GM18502 (cell line): ENCODE measurements around the gene ANO5.
"Not testable (repeated sequence)": the region's sequence is repeated elsewhere in the genome, so short reads cannot be mapped to it uniquely, and the experiment has no call there.

Experiments
- ATAC-seq: cut with Tn5 transposase; IDR thresholded peaks from one replicate; pipeline ENCODE4 v1.9.1; 2021; ENCODE audit warnings: mild to moderate bottlenecking; ENCODE audit not compliant: unreplicated experiment, poor library complexity

The ANO5 gene

GRCh38 chr11:22197139-22198005 lies 4.5 kb downstream of the ANO5 start:
- ATAC-seq = no peak

GRCh38 chr11:22199243-22199642 lies 6.4 kb downstream of the ANO5 start:
- ATAC-seq = no peak

DNA sequence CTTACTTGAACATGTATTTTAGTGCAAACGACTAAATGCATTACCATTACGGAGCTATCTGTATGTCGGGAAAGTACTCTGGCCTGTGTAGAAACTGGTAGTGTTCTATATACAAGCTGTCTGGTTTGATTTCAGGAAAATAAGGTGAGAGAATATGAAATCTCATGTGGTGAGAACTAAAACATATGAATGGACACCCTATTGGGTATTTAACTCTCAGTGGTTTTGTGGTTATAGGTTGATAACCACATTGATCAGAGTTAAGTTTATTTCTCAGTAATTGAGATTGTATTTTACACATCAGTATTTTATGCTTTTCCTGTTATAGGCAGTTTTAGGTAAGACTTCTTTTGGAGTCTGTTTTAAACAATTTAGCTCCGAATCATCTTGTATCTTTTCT lies 10.4 kb downstream of the ANO5 start:
- ATAC-seq = peak; percentile 83

DNA sequence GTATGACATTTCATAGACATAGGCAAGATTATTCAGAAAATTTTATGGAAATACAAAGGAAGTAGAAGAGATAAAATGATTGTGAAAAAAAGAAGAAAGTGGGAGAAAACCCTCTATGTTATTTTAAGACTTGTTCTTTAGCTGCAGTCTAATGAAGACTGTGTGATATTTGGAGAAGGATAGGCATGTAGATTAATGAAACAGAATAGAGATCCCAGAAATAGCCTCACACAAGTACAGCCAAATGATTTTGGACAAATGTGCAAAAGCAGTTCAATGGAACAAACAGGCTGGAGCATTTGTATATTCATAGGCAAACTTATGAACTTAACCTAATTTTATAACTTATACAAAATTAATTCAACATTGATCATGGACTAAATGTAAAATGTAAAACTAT lies 14.3 kb downstream of the ANO5 start:
- ATAC-seq = no peak

GRCh38 chr11:22208151-22208858 lies 15.4 kb downstream of the ANO5 start:
- no peak for ATAC-seq

GRCh38 chr11:22216940-22217339 lies 24.1 kb downstream of the ANO5 start:
- no peak for ATAC-seq

DNA sequence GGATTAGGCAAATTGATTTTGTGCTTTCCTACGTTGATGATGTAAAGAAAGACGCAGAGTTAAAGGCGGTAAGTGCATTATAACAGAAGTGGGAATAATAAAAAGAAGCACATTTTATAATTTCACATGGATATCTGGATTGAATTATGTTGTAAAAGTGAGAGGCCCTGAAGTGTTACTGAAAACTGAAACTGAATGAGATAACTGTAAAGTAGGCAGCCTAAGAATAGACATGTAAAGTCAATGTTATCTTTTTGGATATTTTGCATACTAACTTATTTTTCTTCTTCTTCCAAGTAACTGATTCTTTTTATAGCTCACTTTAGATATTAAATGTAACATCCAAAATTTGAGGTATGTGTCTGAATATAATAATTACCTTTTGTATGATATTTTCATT lies 28.3 kb downstream of the ANO5 start:
- peak; percentile 57 for ATAC-seq

- ATAC-seq = no peak
These were observed 32.3 kb downstream of the ANO5 start for GRCh38 chr11:22225190-22225589.

DNA sequence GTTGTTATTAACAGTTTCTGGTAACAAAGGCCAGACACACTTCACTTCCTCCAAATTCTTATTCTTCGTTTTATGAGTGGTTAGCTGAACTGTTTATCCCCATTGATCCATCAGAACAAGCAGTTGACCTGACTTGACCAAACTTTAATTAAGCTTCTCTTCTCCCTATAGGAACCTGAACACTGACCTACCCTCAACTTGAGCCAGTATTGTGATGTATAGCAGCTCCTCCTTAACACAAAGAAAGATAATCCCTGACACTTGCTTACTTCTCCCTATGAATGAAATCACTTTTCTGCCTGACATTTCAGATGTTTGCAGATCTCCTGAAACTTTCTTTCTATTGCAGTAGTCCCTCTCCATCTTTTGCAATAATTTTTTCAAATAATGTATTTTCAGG lies 41.9 kb downstream of the ANO5 start:
- ATAC-seq = no peak

DNA sequence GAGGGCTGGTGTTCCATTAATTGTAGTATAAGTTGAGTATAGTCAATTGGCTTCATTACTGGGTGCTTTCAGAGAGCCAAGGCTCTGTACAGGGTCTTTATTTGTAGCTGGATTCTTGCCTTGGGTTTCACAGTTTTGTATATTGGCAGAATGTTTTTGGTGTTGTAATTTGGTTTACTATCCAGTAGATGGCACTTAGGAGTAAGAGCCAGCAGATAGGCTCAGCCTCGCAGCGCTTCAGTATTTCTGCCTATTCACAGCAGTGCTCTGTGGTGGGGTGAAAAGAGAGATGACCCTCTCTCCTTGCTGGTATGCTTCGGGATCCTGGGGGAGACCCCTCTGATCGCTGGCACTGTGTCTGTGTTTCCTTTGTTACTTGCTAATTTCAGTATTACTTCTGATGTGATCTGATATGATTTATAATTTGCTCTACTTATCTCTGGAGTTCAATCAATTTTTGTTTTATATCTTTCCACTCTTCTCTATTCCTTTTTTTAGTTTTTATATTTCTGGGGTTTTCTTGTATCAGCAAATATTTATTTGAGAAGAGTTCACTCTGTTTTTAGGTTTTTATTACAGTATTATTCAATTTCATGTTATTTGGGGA lies 52.2 kb downstream of the ANO5 start:
- ATAC-seq = peak; percentile 98

DNA sequence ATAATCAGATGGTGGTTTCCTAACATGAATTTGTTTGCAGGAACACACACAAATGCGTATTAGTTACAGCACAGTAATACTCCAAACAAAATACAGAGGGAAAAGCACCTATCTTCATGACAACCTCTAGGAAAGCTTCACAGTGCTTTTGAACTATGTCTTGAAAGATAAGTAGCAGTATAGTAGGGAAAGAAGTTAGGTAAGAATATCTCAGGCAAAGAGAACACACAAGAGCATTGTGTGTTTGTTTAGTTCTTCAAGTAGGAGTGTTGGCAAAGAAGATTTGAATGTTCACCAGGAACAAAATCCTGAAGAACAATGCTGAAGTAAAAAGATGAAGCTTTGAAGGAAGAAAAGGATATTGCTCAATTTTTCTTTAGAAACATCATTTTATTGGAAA lies 54.1 kb downstream of the ANO5 start:
- no peak for ATAC-seq

DNA sequence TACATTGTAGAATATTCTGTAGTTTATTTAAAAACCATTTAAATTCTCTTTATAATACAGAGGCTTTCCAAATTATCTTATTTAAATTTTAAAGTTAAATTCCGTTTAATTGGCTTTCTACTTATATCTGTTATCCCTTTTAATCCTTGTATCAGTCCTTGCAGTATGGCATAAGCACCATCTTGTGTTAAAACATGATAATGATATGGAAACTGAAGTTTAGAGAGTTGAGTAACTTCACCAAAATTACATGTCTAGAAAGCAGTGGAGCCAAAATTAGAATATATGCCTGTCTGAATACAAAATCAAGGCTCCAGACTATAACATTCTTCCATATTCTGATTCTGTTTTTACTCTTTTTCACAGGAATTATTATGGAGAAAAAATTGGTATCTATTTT lies 57.0 kb downstream of the ANO5 start:
- ATAC-seq = no peak

DNA sequence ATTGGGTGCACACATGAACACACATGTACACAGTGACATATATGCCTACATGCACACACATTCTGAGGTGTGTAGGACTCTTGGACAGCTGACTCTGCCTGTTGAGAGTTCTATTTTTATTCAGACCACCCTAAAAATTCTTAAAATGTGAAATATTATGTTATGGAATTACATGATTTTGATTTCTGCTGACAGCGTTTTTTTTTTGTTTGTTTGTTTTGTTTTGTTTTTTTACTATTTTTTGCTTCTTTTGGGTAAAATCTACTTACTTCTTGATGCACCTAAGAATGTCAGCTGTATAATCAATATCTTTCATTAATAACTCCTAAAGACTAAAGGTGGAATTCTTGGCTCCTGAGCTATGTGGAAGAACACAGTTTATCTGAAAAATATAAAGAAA lies 64.0 kb downstream of the ANO5 start:
- ATAC-seq = no peak

DNA sequence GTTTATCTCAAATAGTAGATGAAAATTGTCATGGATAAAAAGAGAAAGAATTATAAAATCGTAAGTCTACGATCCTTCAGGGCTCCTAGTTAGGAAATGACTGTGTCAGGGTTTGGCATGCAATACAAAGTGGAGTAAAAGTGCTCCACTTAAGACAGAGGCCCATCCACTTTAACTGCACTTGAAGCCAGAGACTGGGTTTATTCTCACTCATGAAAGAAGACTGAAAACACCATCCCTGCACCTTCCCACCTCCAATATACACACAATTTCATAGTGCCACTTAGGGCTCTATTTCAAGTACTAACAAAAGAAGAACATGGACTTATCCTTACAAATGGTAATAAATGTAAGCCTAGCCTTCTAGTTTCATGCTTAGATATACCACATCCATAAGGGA lies 70.7 kb downstream of the ANO5 start:
- ATAC-seq = no peak

DNA sequence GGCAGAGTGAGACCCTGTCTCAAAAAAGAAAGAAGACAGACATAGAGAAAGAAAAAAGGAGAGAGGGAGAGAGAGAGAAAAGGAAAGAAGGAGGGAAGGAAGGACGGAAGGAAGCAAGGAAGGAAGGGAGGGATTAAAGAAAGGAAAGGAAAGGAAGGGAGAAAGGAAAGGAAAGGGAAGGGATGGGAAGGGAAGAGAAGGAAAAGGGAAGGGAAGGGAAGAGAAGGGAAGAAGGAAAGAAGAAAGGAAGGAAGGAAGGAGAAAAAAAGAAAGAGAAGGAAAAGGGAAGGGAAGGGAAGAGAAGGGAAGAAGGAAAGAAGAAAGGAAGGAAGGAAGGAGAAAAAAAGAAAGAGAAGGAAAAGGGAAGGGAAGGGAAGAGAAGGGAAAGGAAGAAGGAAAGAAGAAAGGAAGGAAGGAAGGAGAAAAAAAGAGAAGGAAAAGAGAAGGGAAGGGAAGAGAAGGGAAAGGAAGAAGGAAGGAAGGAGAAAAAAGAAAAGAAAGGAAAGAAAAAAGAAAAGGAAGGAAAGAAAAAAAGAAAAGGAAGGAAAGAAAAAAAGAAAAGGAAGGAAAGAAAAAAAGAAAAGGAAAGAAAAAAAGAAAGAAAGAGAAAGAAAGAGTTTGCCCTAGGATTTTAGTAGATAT lies 76.2 kb downstream of the ANO5 start:
- not testable (repeated sequence) for ATAC-seq

- ATAC-seq = no peak
These were observed 80.9 kb downstream of the ANO5 start for GRCh38 chr11:22273781-22274180.

DNA sequence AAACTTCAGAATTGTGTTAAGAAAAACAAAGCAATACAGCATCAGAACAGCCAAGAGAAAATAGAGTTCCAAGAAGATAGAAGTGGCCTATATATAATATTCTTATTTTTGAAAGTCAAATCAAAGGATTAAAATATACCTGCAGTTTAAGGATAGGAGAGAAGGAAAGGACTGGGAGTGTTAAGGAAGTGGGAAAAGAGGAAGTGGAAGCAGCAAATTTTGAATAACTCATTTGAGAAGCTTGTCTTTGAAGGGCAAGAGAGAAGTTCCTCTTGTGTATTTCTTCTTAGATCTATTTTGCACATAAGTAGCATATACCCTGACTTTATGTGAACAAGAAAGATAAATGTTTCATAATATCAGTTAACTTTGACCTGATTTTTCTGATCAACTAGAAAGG lies 82.7 kb downstream of the ANO5 start:
- no peak for ATAC-seq

- ATAC-seq = no peak
These were observed 83.7 kb downstream of the ANO5 start for GRCh38 chr11:22276535-22276934.

DNA sequence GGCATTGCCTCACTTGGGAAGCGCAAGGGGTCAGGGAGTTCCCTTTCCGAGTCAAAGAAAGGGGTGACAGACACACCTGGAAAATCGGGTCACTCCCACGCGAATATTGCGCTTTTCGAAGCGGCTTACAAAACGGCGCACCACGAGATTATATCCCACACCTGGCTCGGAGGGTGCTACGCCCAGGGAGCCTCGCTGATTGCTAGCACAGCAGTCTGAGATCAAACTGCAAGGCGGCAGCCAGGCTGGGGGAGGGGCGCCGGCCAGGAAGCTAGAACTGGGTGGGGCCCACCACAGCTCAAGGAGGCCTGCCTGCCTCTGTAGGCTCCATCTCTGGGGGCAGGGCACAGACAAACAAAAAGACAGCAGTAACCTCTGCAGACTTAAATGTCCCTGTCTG lies 92.1 kb downstream of the ANO5 start:
- ATAC-seq = not testable (repeated sequence)

DNA sequence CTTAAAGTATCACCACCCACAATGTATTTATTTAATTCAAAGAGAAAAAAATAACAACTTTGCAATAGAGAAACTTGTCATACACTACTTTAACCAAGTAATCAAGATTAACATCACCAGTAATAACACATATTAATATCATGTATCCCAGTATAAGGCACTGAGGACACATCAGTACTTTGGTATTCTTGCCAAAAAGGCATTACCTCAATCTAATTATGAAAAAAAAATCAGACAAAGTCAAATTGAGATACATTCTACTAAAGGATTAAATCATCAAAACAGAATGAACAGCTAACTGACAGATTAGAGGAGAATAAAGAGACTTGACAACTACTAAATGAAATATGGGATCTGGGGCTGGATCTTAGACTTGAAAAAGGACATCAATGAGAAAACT lies 109.5 kb downstream of the ANO5 start:
- ATAC-seq = no peak
